Left renal pelvis (tissue), 4 donors: ENCODE data around the gene DHX16. TPM values are rescaled to one million over a fixed set of nuclear protein-coding genes. Genes with fewer than 3 reads are reported as not detected.
A peak's percentile ranks its signal among the peaks of the same experiment; 100 is the strongest.

Experiments used
- DNase-seq, 4 donors: peaks; one replicate each; pipeline ENCODE4 v3.0.0-alpha.2; 2013; ENCODE audit warnings: low read depth in 4 of 4, low spot score in 3 of 4
- polyA plus RNA-seq, 4 donors: library from polyadenylated mRNA; unstranded; fragments of 120-200 nt; gene quantifications; one replicate each; pipeline ENCODE4 v1.2.1, GENCODE V29; 2013; ENCODE audit not compliant: insufficient read length in 4 of 4

The DHX16 gene
- polyA plus RNA-seq, 4 donors = 28.8 to 51.3 (median 41.2) TPM

- DNase-seq = no peak
Observed at GRCh38 chr6:30643656-30644055, 29.1 kb downstream of the DHX16 start.

DNA sequence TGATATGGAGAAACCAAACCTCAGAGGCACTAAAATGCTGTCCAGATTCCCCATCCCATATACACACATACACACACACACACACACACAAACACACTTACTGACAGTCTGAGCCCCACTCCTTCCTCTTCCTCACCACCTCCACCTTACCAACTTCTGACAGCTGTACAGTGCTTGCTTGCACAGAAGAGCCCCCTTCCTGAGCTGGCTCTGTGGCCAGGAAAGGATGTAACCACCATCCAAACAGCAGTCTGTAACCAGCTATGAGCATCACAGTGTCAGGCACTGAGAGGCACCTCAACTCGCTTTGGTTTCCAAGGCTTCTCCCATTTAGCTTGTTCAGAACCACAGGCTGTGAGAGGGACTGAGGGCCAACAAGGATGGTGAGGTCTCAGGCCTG, 31.8 kb downstream of the DHX16 start:
- no peak for DNase-seq

DNA sequence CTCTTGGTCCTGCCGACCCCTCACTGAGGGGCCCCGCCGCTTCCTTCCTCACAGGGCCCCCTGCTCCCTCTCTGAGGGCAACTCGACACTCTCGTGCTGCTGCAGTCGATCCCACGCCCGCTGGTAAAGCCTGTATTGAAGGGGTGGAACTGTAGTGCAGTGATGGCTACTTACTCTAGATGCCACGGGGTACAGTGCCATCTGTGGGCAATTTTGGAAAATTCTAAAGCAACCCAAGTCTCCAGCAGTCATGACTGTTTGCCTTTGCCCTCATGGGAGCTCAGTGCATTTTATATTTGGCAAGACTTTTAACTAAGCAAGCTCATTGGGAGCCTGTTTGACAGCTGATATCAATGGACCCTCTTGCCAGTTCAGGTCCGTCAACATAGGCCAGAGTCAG, 32.3 kb downstream of the DHX16 start:
- no peak for DNase-seq

- no peak for DNase-seq
Observed at GRCh38 chr6:30635834-30636233, 37.0 kb downstream of the DHX16 start.

DNA sequence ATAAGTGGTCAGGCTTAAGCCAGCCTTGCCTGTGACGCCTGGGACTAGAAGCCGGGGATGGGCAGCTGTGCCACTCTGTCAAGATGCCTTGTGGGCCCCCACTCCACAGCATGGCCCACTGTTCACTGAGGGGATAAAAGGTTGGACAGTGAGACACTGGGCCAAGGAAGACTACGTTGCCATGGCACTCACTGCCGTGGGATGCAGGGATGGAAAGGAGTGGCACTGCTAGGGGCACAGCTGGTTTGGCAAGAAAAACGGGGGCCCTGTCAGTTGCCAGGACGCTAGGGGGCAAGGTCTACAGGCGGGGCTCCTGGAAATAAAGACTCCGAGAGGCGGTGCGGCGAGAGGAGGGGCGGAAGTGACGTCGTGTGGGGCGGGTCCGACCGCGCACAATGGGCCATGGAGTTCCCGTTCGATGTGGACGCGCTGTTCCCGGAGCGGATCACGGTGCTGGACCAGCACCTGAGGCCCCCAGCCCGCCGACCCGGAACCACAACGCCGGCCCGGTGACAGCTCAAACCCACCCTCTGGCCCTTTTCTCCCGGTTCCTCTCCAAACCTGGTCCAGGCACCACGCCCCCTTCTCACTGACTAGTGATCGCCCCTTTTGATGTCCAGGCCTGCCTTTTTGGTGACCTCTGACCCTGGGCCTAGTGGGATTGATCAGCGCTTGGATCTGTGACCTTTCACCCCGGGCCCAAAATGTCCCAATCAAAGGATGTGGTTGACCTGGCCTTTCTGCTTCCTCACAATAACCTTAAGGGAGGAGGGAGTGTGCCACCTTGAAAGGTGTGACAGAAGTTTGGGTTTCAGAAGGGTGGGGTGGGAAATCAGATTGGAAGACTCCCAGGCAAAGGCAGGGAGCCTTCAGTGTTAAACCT, 46.1 kb downstream of the DHX16 start, which contains the start of gene ATAT1:
ATAT1 (plus strand) TSS at position 391 of the 883 bp plus-strand sequence.
- peak in 1 of 4 donors; percentile 71 for DNase-seq

DNA sequence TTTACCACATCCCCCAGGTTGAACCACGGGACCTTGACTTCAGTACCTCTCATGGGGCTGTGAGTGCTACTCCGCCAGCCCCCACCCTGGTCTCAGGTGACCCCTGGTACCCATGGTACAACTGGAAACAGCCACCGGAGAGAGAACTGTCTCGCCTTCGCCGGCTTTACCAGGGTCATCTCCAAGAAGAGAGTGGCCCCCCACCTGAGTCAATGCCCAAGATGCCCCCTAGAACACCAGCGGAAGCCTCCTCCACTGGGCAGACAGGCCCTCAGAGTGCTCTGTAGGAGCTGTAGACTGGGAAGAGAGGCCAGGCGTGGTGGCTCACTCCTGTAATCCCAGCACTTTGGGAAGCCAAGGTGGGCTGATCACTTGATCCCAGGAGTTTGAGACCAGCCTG, 47.3 kb downstream of the DHX16 start:
- DNase-seq = no peak

- no peak for DNase-seq
Observed at GRCh38 chr6:30619561-30619960, 53.2 kb downstream of the DHX16 start.

GRCh38 chr6:30618270-30618797, 54.5 kb downstream of the DHX16 start:
- DNase-seq = no peak

GRCh38 chr6:30617565-30618269, 55.1 kb downstream of the DHX16 start, which contains the start of gene MRPS18B:
TSS of gene MRPS18B (plus strand) at chr6:30617840. CDS start at chr6:30617866, 26 bp downstream.
- peak; percentile 97 to 99 (median 98) for DNase-seq

- DNase-seq = peak; percentile 100
Observed at GRCh38 chr6:30616811-30617564, 55.8 kb downstream of the DHX16 start, which contains the start of gene PPP1R10. TSS of gene PPP1R10 (minus strand) at chr6:30617243. CDS start at chr6:30609944, 7,299 bp downstream.

DNA sequence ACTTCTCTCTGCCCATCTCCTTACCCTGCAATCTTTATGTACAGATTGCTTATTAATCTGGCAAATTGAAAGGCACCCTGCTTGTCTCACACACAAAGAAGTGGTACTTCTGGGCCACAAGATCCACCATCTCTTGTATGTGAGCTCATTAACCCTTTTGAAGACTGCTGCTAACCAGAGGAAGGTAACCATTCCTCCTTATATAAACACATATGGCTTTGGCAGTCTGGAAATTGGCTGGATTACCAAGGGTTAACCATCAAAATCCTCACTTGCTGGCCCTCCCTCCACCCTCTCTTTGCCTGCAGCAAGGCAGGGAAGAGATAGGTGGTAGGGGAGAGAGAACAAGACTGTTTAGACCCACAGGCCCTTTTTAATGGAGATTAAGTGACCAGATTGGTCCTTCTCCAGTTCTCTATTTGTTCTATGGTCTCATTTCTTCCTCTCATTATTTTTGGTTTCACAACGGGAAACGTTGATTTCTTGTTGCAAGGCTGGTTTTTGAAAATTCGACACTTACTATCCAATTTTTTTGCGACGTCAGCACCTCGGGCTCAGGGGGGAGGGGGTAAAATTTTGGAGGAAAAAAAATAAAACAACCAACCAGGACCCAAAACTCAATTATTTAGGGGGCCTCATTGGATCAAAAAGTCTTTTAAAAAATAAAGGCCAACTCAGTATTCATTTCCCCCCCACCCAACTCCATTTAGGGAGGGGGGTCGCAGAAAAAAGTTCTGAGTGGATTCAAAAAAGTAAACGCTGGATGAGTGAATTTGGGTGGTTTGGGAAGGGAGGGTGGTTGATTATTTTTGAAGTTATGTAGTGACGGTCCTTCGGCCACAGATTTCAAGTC, 56.6 kb downstream of the DHX16 start:
- DNase-seq = no peak

DNA sequence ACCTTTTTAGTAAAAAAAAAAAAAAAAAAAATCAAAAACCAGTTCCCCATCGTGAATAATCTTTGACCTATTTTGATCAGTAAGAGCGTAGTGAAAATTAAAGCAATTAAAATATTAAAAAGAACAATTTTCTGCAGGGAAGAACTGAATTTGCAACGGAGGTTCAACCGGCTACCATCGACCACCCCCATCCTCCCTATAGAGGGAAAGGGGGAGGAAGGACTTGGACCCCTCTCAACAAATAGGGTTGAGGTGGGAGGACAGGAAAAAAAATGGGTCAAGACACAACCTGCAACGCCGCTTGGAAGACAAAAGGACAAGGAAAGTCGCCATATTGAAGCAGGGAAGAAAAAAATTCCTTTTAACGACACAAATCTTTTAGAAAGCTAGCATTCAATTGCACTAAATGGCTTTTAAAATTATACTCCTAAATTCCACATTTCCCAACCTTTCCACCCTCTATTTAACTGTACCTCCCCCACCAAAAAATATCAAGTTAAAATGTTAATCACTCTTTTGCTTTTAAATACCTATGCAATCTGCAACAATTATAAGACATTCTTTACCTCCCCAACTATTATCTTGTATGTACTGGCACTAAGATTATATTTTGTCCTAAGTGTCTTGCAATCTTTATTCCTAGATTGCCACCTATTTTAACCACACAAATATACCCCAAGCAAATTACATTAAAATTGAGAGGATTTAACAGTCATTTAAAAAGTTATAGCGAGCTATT, 57.4 kb downstream of the DHX16 start:
- DNase-seq = no peak

DNA sequence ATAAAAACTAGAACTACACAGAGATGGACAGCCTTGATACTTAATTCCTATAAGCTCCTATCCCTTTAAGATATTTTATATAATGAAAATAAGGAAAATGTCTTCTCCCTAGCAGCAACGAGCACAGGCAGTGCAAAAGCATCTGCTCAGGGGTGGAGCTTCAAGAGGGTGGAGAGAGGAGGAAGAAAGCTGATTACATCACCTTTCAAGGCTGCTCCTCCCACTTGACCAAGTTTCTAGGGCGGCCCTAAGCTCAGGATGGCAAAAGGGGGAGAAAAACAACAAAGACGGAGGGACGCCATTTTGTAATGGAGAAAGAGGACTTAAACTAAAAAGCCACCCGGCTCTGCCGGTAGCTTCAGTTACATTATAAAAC, 58.0 kb downstream of the DHX16 start:
- peak; percentile 93 to 97 (median 96) for DNase-seq

DNA sequence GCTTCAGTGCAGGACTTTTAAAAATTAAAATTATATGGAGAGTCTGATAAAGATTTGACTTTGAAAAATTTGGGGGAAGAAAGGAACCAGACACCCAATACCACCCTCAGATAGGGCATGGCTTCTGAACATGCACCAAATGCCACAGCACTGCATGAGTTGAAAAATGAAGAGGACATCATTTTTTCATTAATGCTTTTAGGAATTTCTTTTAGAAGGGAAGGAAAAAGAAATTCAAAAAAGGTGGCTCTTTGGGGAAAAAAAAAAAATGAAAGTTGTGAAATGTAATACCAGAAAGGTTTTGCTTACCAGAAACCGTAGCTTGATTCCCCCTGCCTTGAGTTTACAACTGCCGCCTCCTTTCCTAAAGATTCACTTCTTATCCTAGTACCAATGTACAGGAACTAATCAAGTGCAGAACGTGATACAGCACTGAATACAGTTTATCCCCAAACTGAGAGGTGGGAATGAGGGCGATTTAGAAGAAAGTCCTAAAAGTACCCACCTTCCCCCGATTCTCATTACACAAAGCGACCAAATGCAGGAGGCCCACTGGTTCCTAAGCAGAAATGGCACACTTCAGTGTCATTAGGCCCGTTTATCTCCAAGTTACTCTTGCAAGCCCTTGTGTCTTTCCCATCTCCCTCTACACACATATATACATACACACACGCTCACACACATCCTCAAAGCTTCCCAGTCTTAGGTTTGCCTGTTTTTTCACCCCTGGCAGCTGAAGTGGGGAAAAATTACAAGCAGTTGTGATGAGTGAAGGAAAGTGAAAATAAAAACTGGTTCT, 58.6 kb downstream of the DHX16 start:
- no peak for DNase-seq

- DNase-seq = no peak
Observed at GRCh38 chr6:30613251-30614043, 59.4 kb downstream of the DHX16 start.

- DNase-seq = no peak
Observed at GRCh38 chr6:30612687-30613248, 60.0 kb downstream of the DHX16 start.

- DNase-seq = no peak
Observed at GRCh38 chr6:30612213-30612612, 60.6 kb downstream of the DHX16 start.
